GM23338 (cell line): ENCODE measurements around the gene SLC13A3.

Source experiments
- CREB1 ChIP-seq: fragments of 250-450 bp; sonication (Bioruptor Pico); IDR thresholded peaks from 2 replicates; pipeline ENCODE4 v1.5.0; 2020; ENCODE audit warnings: low read depth, mild to moderate bottlenecking, moderate library complexity
- CTCF ChIP-seq, 2 experiments: fragments of 200-600 bp in 1 of 2; sonication (generic) in 1 of 2; conservative IDR thresholded peaks; 2 replicates each; pipeline versions ENCODE4 v1.5.1 to v1.6.1; 2016 to 2017; ENCODE audit warnings: antibody characterized with exemption in 2 of 2, low read depth in 2 of 2, mild to moderate bottlenecking in 2 of 2, moderate library complexity in 1 of 2
- EZH2 ChIP-seq: fragments of 200-600 bp; sonication (generic); IDR thresholded peaks from one replicate; pipeline ENCODE4 v1.8.0; 2017; ENCODE audit warnings: antibody characterized with exemption, mild to moderate bottlenecking, low read depth; ENCODE audit not compliant: unreplicated experiment
- EZH2phosphoT487 ChIP-seq: fragments of 200-600 bp; sonication (generic); IDR thresholded peaks from one replicate; pipeline ENCODE4 v1.8.1; 2018; ENCODE audit warnings: antibody characterized with exemption; ENCODE audit not compliant: unreplicated experiment
- JUNB ChIP-seq: IDR thresholded peaks from one replicate; pipeline ENCODE4 v1.6.1; 2016; ENCODE audit warnings: antibody characterized with exemption; ENCODE audit not compliant: unreplicated experiment
- POLR2AphosphoS5 ChIP-seq: IDR thresholded peaks from 2 replicates; pipeline ENCODE4 v1.6.1; 2016; ENCODE audit warnings: antibody characterized with exemption, low read depth
- REST ChIP-seq: IDR thresholded peaks from one replicate; pipeline ENCODE4 v1.6.1; 2018; ENCODE audit warnings: antibody characterized with exemption; ENCODE audit not compliant: unreplicated experiment

DNA sequence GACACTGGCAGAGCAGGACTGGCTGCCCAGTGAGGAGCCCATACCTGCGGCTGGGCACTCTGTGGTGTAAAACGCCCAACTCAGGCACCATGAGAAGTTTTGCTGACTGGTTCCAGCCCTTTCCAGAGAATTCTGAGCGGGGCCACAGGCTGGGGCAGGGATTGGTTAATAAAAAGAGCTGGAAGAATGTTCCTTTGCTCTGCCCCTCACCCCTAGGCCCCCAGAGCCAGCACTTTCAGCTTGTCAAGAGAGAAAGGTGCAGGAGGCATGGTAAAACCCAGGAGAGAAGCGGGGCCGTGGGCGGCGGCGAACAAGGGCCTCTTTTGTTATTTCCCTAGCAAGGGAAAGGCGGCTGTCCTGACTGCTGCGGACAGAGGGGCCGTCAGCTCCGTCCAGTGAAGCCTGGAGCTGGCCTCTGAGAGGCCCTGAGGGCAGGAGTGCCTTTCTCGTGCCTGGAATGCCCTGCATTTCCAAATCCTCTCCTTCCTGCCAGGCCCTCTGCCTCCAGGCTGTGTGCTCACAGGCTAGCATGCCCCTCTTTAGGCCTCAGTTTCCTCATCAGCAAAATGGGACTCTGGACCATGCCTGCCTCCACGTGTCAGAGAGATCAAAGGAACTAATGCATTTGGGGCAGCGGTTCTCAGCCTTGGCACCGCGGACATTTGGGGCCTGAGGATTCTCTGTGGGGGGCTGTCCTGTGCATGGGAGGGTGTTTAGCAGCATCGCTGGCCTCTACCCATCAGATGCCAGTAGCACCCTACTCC lies 12.9 kb downstream of the SLC13A3 start:
- TF ChIP-seq POLR2AphosphoS5 (no peak), CTCF (conservative IDR thresholded peaks at IDR 0.05; ENCODE audit: low read depth in 2 of 2) (no peak), REST (no peak), EZH2 (no peak), CREB1 (no peak), JUNB (no peak), EZH2phosphoT487 (no peak)
